Vagina (tissue), 2 donors: ENCODE measurements around the gene CREG2. TPM values are rescaled to one million over a fixed set of nuclear protein-coding genes. Genes with fewer than 3 reads are reported as not detected.

Source experiments
- DNase-seq, 2 donors: peaks; one replicate each; pipeline ENCODE4 v3.0.0-alpha.2; 2017; ENCODE audit errors: extremely low spot score in 2 of 2
- H3K27ac ChIP-seq: fragments of 200-600 bp; sonication (generic); one replicate; pipeline ENCODE4 v1.5.1; 2019
- H3K27me3 ChIP-seq: fragments of 200-600 bp; sonication (generic); one replicate; pipeline ENCODE4 v1.5.1; 2019
- H3K36me3 ChIP-seq, 2 donors: fragments of 200-600 bp; sonication (generic); one replicate each; pipeline ENCODE4 v1.5.1; 2017 to 2019
- H3K4me1 ChIP-seq: fragments of 200-600 bp; sonication (generic); one replicate; pipeline ENCODE4 v1.5.1; 2019
- H3K4me3 ChIP-seq, 2 donors: fragments of 200-600 bp; sonication (generic); 1 replicate in 1 of 2; 2 replicates in 1 of 2; pipeline ENCODE4 v1.5.1; 2016 to 2019
- H3K9me3 ChIP-seq: fragments of 200-600 bp; sonication (generic); one replicate; pipeline ENCODE4 v1.5.1; 2019
- CTCF ChIP-seq, 3 experiments: fragments of 450-650 bp in 2 of 3; fragments of 200-600 bp in 1 of 3; sonication (generic) in 1 of 3; IDR thresholded peaks; one replicate each; pipeline ENCODE4 v1.5.1; 2017 to 2019; ENCODE audit warnings: antibody characterized with exemption in 3 of 3, mild to moderate bottlenecking in 2 of 3, moderate library complexity in 2 of 3
- POLR2A ChIP-seq, 2 donors: fragments of 450-650 bp; IDR thresholded peaks; one replicate each; pipeline ENCODE4 v1.6.1; 2017; ENCODE audit warnings: antibody characterized with exemption in 2 of 2, mild to moderate bottlenecking in 2 of 2, moderate library complexity in 2 of 2
- POLR2AphosphoS5 ChIP-seq, 2 donors: sonication (generic); formaldehyde crosslinking; IDR thresholded peaks; one replicate each; pipeline ENCODE4 v1.9.0; 2017; ENCODE audit warnings: antibody characterized with exemption in 2 of 2, mild to moderate bottlenecking in 2 of 2, low read depth in 1 of 2; ENCODE audit not compliant: insufficient read depth in 1 of 2
- intact Hi-C: fragments of 100-400 bp; cut with DNase I; formaldehyde crosslinking; loops from one replicate; pipeline ENCODE4 v1.15.1; 2023
- total RNA-seq: library from RNA; depleted of rRNA; stranded (reverse); fragments of >200 nt; gene quantifications from one replicate; pipeline ENCODE4 v1.2.3, GENCODE V29; 2016

CREG2 gene
- 0.25 TPM for total RNA-seq

GRCh38 chr2:101387151-101387834 is at the start of gene CREG2:
TSS of gene CREG2 (minus strand) at chr2:101387503. CDS start at chr2:101387457, 46 bp downstream.
- Histone ChIP-seq H3K27ac (no peak within 1 kb of the TSS), H3K36me3 (no peaks in the 10 kb centered on the region), H3K4me3 (peak within 1 kb of the TSS; percentile 37 to 46), H3K4me1 (peaks cover 18% of the 10 kb centered on the region), H3K27me3 (no peaks in the 10 kb centered on the region), H3K9me3 (no peaks in the 10 kb centered on the region)
- intact Hi-C loops: no loop called here
- DNase-seq: no peak
- no peak for TF ChIP-seq POLR2AphosphoS5 (IDR thresholded peaks at IDR 0.05; ENCODE audit: insufficient read depth in 1 of 2, low read depth in 1 of 2)
- TF ChIP-seq CTCF (IDR thresholded peaks at IDR 0.05): peak in 1 of 3 experiments; percentile 22

GRCh38 chr2:101435001-101435862 is 47.9 kb upstream of the CREG2 start:
- peaks cover 6% of the 10 kb centered on the region for H3K4me1 ChIP-seq
- H3K27ac ChIP-seq: peak overlapping the region; percentile 26
- no peak for DNase-seq
- intact Hi-C loops: no loop called here
- H3K27me3 ChIP-seq: no peaks in the 10 kb centered on the region
- no peak for TF ChIP-seq POLR2A (IDR thresholded peaks at IDR 0.05)
- no peak for TF ChIP-seq POLR2AphosphoS5 (IDR thresholded peaks at IDR 0.05; ENCODE audit: insufficient read depth in 1 of 2, low read depth in 1 of 2)
- TF ChIP-seq CTCF (IDR thresholded peaks at IDR 0.05): no peak
- H3K9me3 ChIP-seq: no peaks in the 10 kb centered on the region
- H3K36me3 ChIP-seq: no peaks in the 10 kb centered on the region
- no peak overlapping the region for H3K4me3 ChIP-seq

- intact Hi-C loops: no loop called here
- H3K4me3 ChIP-seq: no peak overlapping the region
- TF ChIP-seq POLR2A (IDR thresholded peaks at IDR 0.05): no peak
- no peak for TF ChIP-seq POLR2AphosphoS5 (IDR thresholded peaks at IDR 0.05; ENCODE audit: insufficient read depth in 1 of 2, low read depth in 1 of 2)
- TF ChIP-seq CTCF (IDR thresholded peaks at IDR 0.05): no peak
- no peak for DNase-seq
- H3K27ac ChIP-seq: no peak overlapping the region
- no peaks in the 10 kb centered on the region for H3K27me3 ChIP-seq
- no peaks in the 10 kb centered on the region for H3K36me3 ChIP-seq
- H3K9me3 ChIP-seq: no peaks in the 10 kb centered on the region
- H3K4me1 ChIP-seq: peaks cover 6% of the 10 kb centered on the region
Observed at GRCh38 chr2:101433465-101433864, 46.2 kb upstream of the CREG2 start.

- no peak overlapping the region for H3K27ac ChIP-seq
- TF ChIP-seq POLR2AphosphoS5 (IDR thresholded peaks at IDR 0.05; ENCODE audit: insufficient read depth in 1 of 2, low read depth in 1 of 2) (no peak), CTCF (IDR thresholded peaks at IDR 0.05) (no peak), POLR2A (IDR thresholded peaks at IDR 0.05) (no peak)
- intact Hi-C loops: no loop called here
Observed at GRCh38 chr2:101432411-101433181, 45.3 kb upstream of the CREG2 start.

More at GRCh38 chr2:101432411-101433181, 45.3 kb upstream of the CREG2 start:
- H3K36me3 ChIP-seq: no peaks in the 10 kb centered on the region
- no peaks in the 10 kb centered on the region for H3K27me3 ChIP-seq
- no peaks in the 10 kb centered on the region for H3K9me3 ChIP-seq
- no peak for DNase-seq
- H3K4me1 ChIP-seq: peaks cover 6% of the 10 kb centered on the region
- no peak overlapping the region for H3K4me3 ChIP-seq
